Measurements from ENCODE around the gene DOK7.

GRCh38 chr4:3415471-3416141, 47.5 kb upstream of the DOK7 start:
- TF ChIP-seq CTCF (optimal IDR thresholded peaks at IDR 0.05 in 1 of 3, IDR thresholded peaks at IDR 0.05 in 1 of 3, conservative IDR thresholded peaks at IDR 0.05 in 1 of 3; ENCODE audit: extremely low read depth in 1 of 3, insufficient read depth in 2 of 3, low read length in 3 of 3) (no peak), EZH2 (IDR thresholded peaks at IDR 0.05; ENCODE audit: low read length) (no peak)
